GOT3 (cell line): Measurements from ENCODE around the gene JSRP1.
"Not testable (repeated sequence)": the region's sequence is repeated elsewhere in the genome, so short reads cannot be mapped to it uniquely, and the experiment has no call there.

Experiments used
- DNase-seq: peaks from one replicate; lab custom pipeline; 2025; ENCODE audit warnings: mixed read lengths; lab: John Stamatoyannopoulos, UW

Gene JSRP1

GRCh38 chr19:2282062-2282861 is 26.0 kb upstream of the JSRP1 start, which contains the start of gene PEAK3:
TSS of gene PEAK3 (minus strand) at chr19:2282175. CDS start at chr19:2280931, 1,244 bp downstream.
- no peak for DNase-seq

- DNase-seq = not testable (repeated sequence)
Measured at GRCh38 chr19:2281265-2282061, 25.2 kb upstream of the JSRP1 start.

GRCh38 chr19:2280633-2281264 is 24.5 kb upstream of the JSRP1 start:
- DNase-seq = no peak

GRCh38 chr19:2278459-2279158 is 22.4 kb upstream of the JSRP1 start:
- no peak for DNase-seq

GRCh38 chr19:2277138-2277537 is 20.9 kb upstream of the JSRP1 start:
- DNase-seq = no peak

- no peak for DNase-seq
Measured at GRCh38 chr19:2276429-2276986, 20.3 kb upstream of the JSRP1 start.

GRCh38 chr19:2275588-2276428 is 19.6 kb upstream of the JSRP1 start:
- no peak for DNase-seq

- DNase-seq = no peak
Measured at GRCh38 chr19:2274931-2275535, 18.8 kb upstream of the JSRP1 start.

GRCh38 chr19:2274185-2274711 is 18.0 kb upstream of the JSRP1 start:
- DNase-seq = no peak

- DNase-seq = peak; percentile 25
Measured at GRCh38 chr19:2273356-2274184, 17.4 kb upstream of the JSRP1 start.

GRCh38 chr19:2271234-2272103 is 15.3 kb upstream of the JSRP1 start:
- DNase-seq = no peak

- peak; percentile 53 for DNase-seq
Measured at GRCh38 chr19:2270423-2271233, 14.4 kb upstream of the JSRP1 start.

- no peak for DNase-seq
Measured at GRCh38 chr19:2270157-2270422, 13.9 kb upstream of the JSRP1 start.

- peak; percentile 91 for DNase-seq
Measured at GRCh38 chr19:2269244-2270156, 13.3 kb upstream of the JSRP1 start.

GRCh38 chr19:2268861-2269243 is 12.6 kb upstream of the JSRP1 start:
- DNase-seq = no peak

- DNase-seq = no peak
Measured at GRCh38 chr19:2268480-2268830, 12.2 kb upstream of the JSRP1 start.
